HG02981 (cell line): ENCODE results near the gene MTMR4.
A peak's percentile ranks its signal among the peaks of the same experiment; 100 is the strongest.
"Not testable (repeated sequence)": the region's sequence is repeated elsewhere in the genome, so short reads cannot be mapped to it uniquely, and the experiment has no call there.

Source experiments
- ATAC-seq: cut with Tn5 transposase; IDR thresholded peaks from one replicate; pipeline ENCODE4 v1.9.1; 2021; ENCODE audit warnings: mild to moderate bottlenecking, moderate library complexity; ENCODE audit not compliant: unreplicated experiment

The MTMR4 gene

GRCh38 chr17:58513965-58514769, at the start of gene MTMR4:
Gene MTMR4, minus strand, starts transcription at chr17:58514638. Its CDS starts 231 bp downstream, at chr17:58514407.
- no peak for ATAC-seq

- no peak for ATAC-seq
Measured at GRCh38 chr17:58560511-58560910, 46.1 kb upstream of the MTMR4 start.

GRCh38 chr17:58557981-58558380, 43.5 kb upstream of the MTMR4 start:
- ATAC-seq = no peak

- no peak for ATAC-seq
Measured at GRCh38 chr17:58556833-58557250, 42.4 kb upstream of the MTMR4 start.

- ATAC-seq = not testable (repeated sequence)
Measured at GRCh38 chr17:58555109-58555508, 40.7 kb upstream of the MTMR4 start.

GRCh38 chr17:58541249-58541648, 26.8 kb upstream of the MTMR4 start:
- no peak for ATAC-seq

GRCh38 chr17:58539698-58540097, 25.3 kb upstream of the MTMR4 start:
- ATAC-seq = no peak

GRCh38 chr17:58538811-58539409, 24.5 kb upstream of the MTMR4 start:
- no peak for ATAC-seq

- no peak for ATAC-seq
Measured at GRCh38 chr17:58537266-58537665, 22.8 kb upstream of the MTMR4 start.

- no peak for ATAC-seq
Measured at GRCh38 chr17:58536542-58536941, 22.1 kb upstream of the MTMR4 start.

- no peak for ATAC-seq
Measured at GRCh38 chr17:58535431-58535830, 21.0 kb upstream of the MTMR4 start.

GRCh38 chr17:58534901-58535421, 20.5 kb upstream of the MTMR4 start:
- ATAC-seq = no peak

GRCh38 chr17:58534331-58534730, 19.9 kb upstream of the MTMR4 start:
- ATAC-seq = no peak

GRCh38 chr17:58533616-58534188, 19.3 kb upstream of the MTMR4 start:
- ATAC-seq = no peak

GRCh38 chr17:58532555-58532951, 18.1 kb upstream of the MTMR4 start:
- no peak for ATAC-seq

- ATAC-seq = peak; percentile 58
Measured at GRCh38 chr17:58531661-58532554, 17.5 kb upstream of the MTMR4 start.

- no peak for ATAC-seq
Measured at GRCh38 chr17:58531122-58531521, 16.7 kb upstream of the MTMR4 start.

- ATAC-seq = no peak
Measured at GRCh38 chr17:58530655-58531054, 16.2 kb upstream of the MTMR4 start.

GRCh38 chr17:58529275-58529674, 14.8 kb upstream of the MTMR4 start:
- ATAC-seq = no peak

GRCh38 chr17:58528443-58528842, 14.0 kb upstream of the MTMR4 start:
- no peak for ATAC-seq

GRCh38 chr17:58527949-58528348, 13.5 kb upstream of the MTMR4 start:
- ATAC-seq = no peak
